ENCODE measurements around the gene PZP.

DNA sequence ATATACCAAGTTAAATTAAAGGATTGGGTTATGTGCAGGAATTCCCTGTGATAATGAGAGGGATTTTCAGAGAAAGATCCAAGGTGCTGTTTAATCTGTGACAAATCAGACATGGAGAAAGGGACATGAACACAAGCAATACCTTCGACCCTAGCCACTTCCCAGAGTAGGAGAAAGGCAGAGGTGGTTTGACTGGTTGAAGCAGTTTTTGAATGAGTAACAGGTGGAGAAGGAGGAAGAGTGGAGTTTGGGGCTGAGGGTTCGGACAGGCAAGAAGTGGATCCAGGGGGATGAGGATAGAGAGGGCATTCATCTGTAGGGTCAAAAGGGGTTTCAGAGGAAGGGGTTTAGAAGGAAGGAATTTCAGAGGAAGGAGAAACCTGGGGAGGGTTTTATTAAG, 65.1 kb downstream of the PZP start:
- TF ChIP-seq, protein P1, sequence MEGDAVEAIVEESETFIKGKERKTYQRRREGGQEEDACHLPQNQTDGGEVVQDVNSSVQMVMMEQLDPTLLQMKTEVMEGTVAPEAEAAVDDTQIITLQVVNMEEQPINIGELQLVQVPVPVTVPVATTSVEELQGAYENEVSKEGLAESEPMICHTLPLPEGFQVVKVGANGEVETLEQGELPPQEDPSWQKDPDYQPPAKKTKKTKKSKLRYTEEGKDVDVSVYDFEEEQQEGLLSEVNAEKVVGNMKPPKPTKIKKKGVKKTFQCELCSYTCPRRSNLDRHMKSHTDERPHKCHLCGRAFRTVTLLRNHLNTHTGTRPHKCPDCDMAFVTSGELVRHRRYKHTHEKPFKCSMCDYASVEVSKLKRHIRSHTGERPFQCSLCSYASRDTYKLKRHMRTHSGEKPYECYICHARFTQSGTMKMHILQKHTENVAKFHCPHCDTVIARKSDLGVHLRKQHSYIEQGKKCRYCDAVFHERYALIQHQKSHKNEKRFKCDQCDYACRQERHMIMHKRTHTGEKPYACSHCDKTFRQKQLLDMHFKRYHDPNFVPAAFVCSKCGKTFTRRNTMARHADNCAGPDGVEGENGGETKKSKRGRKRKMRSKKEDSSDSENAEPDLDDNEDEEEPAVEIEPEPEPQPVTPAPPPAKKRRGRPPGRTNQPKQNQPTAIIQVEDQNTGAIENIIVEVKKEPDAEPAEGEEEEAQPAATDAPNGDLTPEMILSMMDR (IDR thresholded peaks at IDR 0.05 in 2 of 3, conservative IDR thresholded peaks at IDR 0.05 in 1 of 3; ENCODE audit: insufficient read depth in 2 of 3, low read depth in 1 of 3, low read length in 3 of 3): no peak
- TF ChIP-seq NR3C1 (CRISPR knock-in tag; IDR thresholded peaks at IDR 0.05) (no peak), RAD21 (CRISPR knock-in tag; conservative IDR thresholded peaks at IDR 0.05 in 1 of 2, IDR thresholded peaks at IDR 0.05 in 1 of 2) (no peak), ZNF282 (CRISPR knock-in tag; IDR thresholded peaks at IDR 0.05) (no peak), JUNB (CRISPR knock-in tag; conservative IDR thresholded peaks at IDR 0.05) (no peak)
- TF ChIP-seq, protein P2, sequence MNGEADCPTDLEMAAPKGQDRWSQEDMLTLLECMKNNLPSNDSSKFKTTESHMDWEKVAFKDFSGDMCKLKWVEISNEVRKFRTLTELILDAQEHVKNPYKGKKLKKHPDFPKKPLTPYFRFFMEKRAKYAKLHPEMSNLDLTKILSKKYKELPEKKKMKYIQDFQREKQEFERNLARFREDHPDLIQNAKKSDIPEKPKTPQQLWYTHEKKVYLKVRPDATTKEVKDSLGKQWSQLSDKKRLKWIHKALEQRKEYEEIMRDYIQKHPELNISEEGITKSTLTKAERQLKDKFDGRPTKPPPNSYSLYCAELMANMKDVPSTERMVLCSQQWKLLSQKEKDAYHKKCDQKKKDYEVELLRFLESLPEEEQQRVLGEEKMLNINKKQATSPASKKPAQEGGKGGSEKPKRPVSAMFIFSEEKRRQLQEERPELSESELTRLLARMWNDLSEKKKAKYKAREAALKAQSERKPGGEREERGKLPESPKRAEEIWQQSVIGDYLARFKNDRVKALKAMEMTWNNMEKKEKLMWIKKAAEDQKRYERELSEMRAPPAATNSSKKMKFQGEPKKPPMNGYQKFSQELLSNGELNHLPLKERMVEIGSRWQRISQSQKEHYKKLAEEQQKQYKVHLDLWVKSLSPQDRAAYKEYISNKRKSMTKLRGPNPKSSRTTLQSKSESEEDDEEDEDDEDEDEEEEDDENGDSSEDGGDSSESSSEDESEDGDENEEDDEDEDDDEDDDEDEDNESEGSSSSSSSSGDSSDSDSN (IDR thresholded peaks at IDR 0.05; ENCODE audit: borderline replicate concordance in 1 of 2, low read depth in 2 of 2, low read length in 2 of 2): no peak
